Activated T-cell treated with anti-CD3 and anti-CD28 coated beads for 48 hours (primary cell): ENCODE measurements around the gene FOXJ3.

Experiments used
- DNase-seq: peaks from one replicate; pipeline ENCODE4 v3.0.0-alpha.2; 2020; ENCODE audit warnings: low read depth

Gene FOXJ3

GRCh38 chr1:42167611-42168390 lies 167.2 kb downstream of the FOXJ3 start:
- no peak for DNase-seq

GRCh38 chr1:42165511-42166210 lies 169.4 kb downstream of the FOXJ3 start:
- no peak for DNase-seq

GRCh38 chr1:42164551-42165420 lies 170.2 kb downstream of the FOXJ3 start, which contains the start of gene GUCA2A:
TSS of gene GUCA2A (minus strand) at chr1:42164745. CDS start at chr1:42164712, 33 bp downstream.
- no peak for DNase-seq

- DNase-seq, result no peak
These were observed 171.2 kb downstream of the FOXJ3 start for GRCh38 chr1:42163536-42164503.

- DNase-seq, result no peak
These were observed 171.9 kb downstream of the FOXJ3 start for GRCh38 chr1:42163114-42163513.

GRCh38 chr1:42162181-42162580 lies 172.9 kb downstream of the FOXJ3 start:
- DNase-seq, result no peak

GRCh38 chr1:42158189-42158588 lies 176.8 kb downstream of the FOXJ3 start:
- DNase-seq, result no peak

GRCh38 chr1:42157667-42158066 lies 177.4 kb downstream of the FOXJ3 start:
- no peak for DNase-seq

GRCh38 chr1:42155362-42155761 lies 179.7 kb downstream of the FOXJ3 start:
- DNase-seq, result no peak

- no peak for DNase-seq
These were observed 180.3 kb downstream of the FOXJ3 start for GRCh38 chr1:42154685-42155084.

- no peak for DNase-seq
These were observed 181.4 kb downstream of the FOXJ3 start for GRCh38 chr1:42153624-42154023.

- DNase-seq, result no peak
These were observed 182.0 kb downstream of the FOXJ3 start, which contains the start of gene GUCA2B for GRCh38 chr1:42152907-42153600. TSS of gene GUCA2B (plus strand) at chr1:42153410. CDS start at chr1:42153451, 41 bp downstream.

- no peak for DNase-seq
These were observed 182.9 kb downstream of the FOXJ3 start for GRCh38 chr1:42152119-42152518.

- DNase-seq, result no peak
These were observed 184.4 kb downstream of the FOXJ3 start for GRCh38 chr1:42150651-42151050.

GRCh38 chr1:42148166-42148565 lies 186.9 kb downstream of the FOXJ3 start:
- no peak for DNase-seq

GRCh38 chr1:42146626-42147320 lies 188.3 kb downstream of the FOXJ3 start:
- peak; percentile 55 for DNase-seq

GRCh38 chr1:42145764-42146625 lies 189.0 kb downstream of the FOXJ3 start:
- DNase-seq, result no peak

- no peak for DNase-seq
These were observed 189.7 kb downstream of the FOXJ3 start for GRCh38 chr1:42145389-42145716.
